HK-2 (cell line): Measurements from ENCODE around the gene ATM.

Experiments used
- DNase-seq: peaks from one replicate; pipeline ENCODE4 v3.0.0-alpha.2; 2018; ENCODE audit not compliant: unreplicated experiment

Gene ATM

GRCh38 chr11:108222574-108223347, at the start of gene ATM, which contains the start of gene NPAT:
ATM (plus strand) TSS chr11:108223067; CDS start chr11:108227625, 4,558 bp downstream.
NPAT (minus strand) TSS chr11:108222638; CDS start chr11:108222536, 102 bp downstream.
- peak; percentile 97 for DNase-seq

- no peak for DNase-seq
Observed at GRCh38 chr11:108177570-108177969, 45.3 kb upstream of the ATM start.

- no peak for DNase-seq
Observed at GRCh38 chr11:108193725-108194124, 29.1 kb upstream of the ATM start.

- no peak for DNase-seq
Observed at GRCh38 chr11:108196901-108197300, 26.0 kb upstream of the ATM start.

GRCh38 chr11:108197351-108197750, 25.5 kb upstream of the ATM start:
- DNase-seq = no peak

- DNase-seq = no peak
Observed at GRCh38 chr11:108198833-108199232, 24.0 kb upstream of the ATM start.

GRCh38 chr11:108199446-108200321, 23.2 kb upstream of the ATM start:
- DNase-seq = no peak

GRCh38 chr11:108203075-108203474, 19.8 kb upstream of the ATM start:
- no peak for DNase-seq

- no peak for DNase-seq
Observed at GRCh38 chr11:108204376-108204775, 18.5 kb upstream of the ATM start.

- DNase-seq = no peak
Observed at GRCh38 chr11:108204929-108205499, 17.9 kb upstream of the ATM start.

- no peak for DNase-seq
Observed at GRCh38 chr11:108206171-108206570, 16.7 kb upstream of the ATM start.

GRCh38 chr11:108206969-108207682, 15.7 kb upstream of the ATM start:
- no peak for DNase-seq

GRCh38 chr11:108207683-108208060, 15.2 kb upstream of the ATM start:
- DNase-seq = no peak

GRCh38 chr11:108210441-108210840, 12.4 kb upstream of the ATM start:
- no peak for DNase-seq

- DNase-seq = no peak
Observed at GRCh38 chr11:108213784-108214183, 9.1 kb upstream of the ATM start.

GRCh38 chr11:108216988-108217387, 5.9 kb upstream of the ATM start:
- DNase-seq = no peak

- no peak for DNase-seq
Observed at GRCh38 chr11:108218455-108218854, 4.4 kb upstream of the ATM start.

GRCh38 chr11:108218912-108219783, 3.7 kb upstream of the ATM start:
- no peak for DNase-seq

- DNase-seq = no peak
Observed at GRCh38 chr11:108220721-108221336, 2.0 kb upstream of the ATM start.

GRCh38 chr11:108221371-108221770, 1.5 kb upstream of the ATM start:
- no peak for DNase-seq
